ENCODE data around the gene H2BW2.
"Not testable (repeated sequence)": the region's sequence is repeated elsewhere in the genome, so short reads cannot be mapped to it uniquely, and the experiment has no call there.

The H2BW2 gene

DNA sequence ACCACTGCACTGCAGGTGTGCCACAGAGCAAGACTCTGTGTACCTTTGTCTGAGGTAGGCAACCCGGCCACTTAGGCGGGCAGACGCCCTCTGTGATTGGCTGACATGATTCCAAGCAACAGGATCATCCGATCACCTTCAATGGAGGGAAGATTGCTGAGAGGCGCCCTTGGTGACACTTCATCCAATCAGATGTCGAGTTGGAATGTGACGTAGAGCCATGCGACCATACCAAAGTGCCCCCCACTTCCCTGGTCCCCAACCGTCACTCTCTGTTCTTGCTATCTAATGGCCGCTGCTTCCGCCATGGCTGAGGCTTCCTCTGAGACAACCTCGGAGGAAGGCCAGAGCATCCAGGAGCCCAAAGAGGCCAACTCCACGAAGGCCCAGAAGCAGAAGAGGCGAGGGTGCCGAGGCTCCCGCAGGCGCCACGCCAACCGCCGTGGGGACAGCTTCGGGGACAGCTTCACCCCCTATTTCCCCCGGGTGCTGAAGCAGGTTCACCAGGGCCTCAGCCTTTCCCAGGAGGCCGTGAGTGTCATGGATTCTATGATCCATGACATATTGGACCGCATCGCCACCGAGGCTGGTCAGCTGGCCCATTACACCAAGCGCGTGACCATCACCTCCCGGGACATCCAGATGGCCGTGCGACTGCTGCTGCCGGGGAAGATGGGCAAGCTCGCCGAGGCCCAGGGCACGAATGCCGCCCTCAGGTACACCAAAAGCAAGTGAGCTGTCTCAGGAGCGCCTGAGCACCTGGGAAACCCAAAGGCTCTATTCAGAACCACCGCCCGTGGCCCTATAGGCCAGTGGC is at the start of gene H2BW2:
Gene H2BW2, plus strand, starts transcription at position 268 of the 817 bp plus-strand sequence. Its CDS starts 39 bp downstream, at position 307.
- no peak for DNase-seq

- no peak for DNase-seq
Measured at GRCh38 chrX:103999234-103999633, 40.5 kb upstream of the H2BW2 start.

DNA sequence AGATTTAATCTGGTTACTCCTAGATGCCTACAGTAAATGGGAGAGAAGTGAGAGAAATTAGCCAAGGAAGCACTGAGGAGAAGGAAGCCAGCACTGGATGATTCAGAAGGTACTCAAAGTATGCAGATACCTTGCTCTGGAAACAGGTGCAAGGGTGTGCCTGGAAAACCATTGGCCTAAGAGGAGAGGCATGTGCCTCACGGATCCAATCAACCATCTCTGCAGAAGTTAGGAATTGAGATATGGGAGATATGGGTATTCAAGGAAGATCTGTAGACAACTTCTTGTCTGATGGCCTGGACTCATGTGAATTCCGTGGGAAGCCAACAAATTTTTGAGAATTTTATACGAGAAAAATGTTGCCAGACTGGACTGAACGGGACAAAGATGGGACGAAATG is 30.9 kb upstream of the H2BW2 start:
- no peak for DNase-seq

GRCh38 chrX:104013158-104013557 is 26.6 kb upstream of the H2BW2 start:
- DNase-seq = no peak

DNA sequence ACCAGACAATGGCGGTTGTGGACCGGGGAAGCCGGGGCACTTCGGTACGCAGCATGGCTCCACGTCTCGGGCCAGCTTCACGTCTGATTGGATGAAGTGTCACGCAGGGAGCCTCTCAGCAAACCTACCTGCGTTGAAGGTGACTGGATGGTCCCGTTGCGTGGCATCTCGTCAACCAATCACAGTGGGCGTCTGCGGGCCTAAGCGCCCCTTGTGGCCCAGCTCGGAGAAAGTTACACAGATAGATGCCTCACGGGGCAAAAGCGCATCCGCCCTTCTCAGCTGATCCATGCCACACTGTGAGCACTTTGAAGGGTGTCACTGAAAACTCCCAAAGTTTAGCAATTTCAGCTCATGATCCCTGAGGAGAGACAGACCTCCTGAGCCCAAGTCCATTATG is 26.1 kb upstream of the H2BW2 start, which contains the start of gene H2BW1:
Gene H2BW1, minus strand, starts transcription at position 103 of the 400 bp plus-strand sequence. CDS start 132 bp downstream, outside the sequence.
- no peak for DNase-seq

GRCh38 chrX:104015576-104015975 is 24.2 kb upstream of the H2BW2 start:
- DNase-seq = not testable (repeated sequence)

GRCh38 chrX:104018126-104018525 is 21.6 kb upstream of the H2BW2 start:
- no peak for DNase-seq

DNA sequence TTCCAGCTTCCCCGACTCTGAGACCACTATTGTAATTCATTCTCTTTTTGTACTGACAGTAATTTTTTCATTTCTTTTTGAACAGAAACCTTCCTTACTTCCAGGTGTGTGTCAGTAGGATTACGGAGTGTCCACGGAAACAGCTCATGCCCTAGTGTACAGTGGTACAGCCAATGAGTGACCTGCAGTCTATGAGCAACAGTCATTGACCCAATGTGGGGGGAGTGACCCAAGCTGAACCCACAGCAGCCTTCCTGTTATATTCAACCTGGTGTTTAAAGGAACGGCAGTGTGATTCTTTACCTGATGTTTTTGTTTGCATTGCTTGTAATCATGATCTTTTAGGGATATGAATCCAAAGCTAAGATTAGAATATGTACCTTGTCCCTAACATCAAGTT is 1.2 kb downstream of the H2BW2 start:
- no peak for DNase-seq

DNA sequence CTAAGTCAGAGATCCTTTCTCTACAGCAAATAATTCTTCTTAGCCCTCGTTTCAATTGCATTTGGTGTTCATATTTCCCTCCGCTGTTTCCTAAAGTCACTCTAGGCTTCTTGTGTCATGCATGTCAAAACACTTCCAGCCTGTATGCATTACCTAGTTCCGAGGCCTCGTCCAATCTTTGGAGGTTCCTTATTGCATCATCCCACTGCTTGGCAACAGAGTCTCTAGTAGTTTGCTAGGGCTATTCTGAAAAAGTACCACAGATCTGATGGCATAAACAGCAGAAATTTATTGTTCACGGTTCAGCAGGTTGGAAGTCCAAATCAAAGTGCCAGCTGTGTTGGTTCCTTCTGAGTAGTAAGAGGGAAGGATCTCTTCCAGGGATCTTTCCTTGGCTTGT is 5.9 kb downstream of the H2BW2 start:
- no peak for DNase-seq

GRCh38 chrX:104047171-104047570 is 7.4 kb downstream of the H2BW2 start:
- no peak for DNase-seq

DNA sequence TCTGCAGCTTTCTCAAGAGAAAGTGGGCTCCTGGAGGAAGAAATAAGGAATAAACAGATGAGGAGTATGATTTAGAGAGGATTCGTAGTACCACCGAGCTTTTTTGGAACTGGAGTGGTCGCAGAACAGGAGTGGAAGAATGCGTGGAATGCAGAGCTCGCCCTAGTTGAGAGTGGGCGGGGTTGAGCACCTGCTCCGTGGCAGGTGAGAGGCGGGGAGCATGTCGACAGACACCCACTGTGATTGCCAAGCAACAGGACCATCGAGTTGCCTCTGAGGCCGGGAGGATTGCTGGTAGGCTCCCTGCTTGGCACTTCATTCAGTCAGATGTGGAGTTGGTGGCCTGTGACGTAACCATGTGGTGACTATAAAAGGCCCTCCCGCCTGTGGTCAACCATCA is 15.2 kb downstream of the H2BW2 start:
- DNase-seq = not testable (repeated sequence)

GRCh38 chrX:104062636-104063035 is 22.9 kb downstream of the H2BW2 start:
- DNase-seq = not testable (repeated sequence)

GRCh38 chrX:104075778-104076445 is 36.2 kb downstream of the H2BW2 start, which contains the start of gene TMSB15C:
TMSB15C (minus strand) TSS chrX:104076236.
- DNase-seq = not testable (repeated sequence)

DNA sequence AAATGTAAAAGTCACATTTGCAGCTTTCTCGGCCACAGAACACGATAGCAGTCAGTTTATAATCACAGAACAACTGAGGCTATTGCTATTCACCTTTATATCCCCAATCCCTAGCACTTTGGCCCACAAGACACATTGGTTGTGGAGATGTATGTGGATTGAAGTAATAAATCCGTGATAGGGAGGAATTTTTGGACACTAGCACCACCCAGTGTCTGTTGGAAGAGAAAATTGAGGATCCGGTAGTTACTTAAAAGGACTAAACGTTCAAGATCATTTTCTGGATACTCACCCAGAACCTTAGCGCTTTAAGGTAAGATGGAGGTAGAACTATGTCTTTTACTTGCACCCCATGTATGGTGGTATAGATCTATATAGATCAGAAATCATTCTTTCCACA is 38.1 kb downstream of the H2BW2 start:
- not testable (repeated sequence) for DNase-seq

DNA sequence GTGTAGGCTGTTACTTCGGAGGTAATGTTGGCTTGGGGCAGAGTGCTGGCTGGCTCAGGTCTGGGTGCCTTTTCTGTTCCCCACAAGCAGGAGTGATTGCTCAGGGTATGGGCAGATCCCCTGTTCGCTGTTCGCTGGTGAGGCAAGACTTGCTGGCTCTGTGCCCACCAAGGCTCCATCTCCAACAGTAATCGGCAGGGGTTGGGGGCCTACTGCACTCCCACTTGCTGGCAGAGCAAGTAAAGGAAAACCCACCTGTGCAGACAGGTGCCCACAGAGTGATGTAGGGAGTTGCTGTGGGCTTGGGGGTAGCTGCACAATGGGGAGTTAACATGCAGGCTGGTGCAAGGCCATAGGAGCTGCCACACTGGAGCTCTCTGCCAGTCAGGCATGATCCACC is 44.3 kb downstream of the H2BW2 start:
- DNase-seq = no peak

- DNase-seq = no peak
Measured at GRCh38 chrX:104084534-104085277, 45.0 kb downstream of the H2BW2 start.

GRCh38 chrX:104085477-104085876 is 45.7 kb downstream of the H2BW2 start:
- no peak for DNase-seq

GRCh38 chrX:104085919-104086318 is 46.2 kb downstream of the H2BW2 start:
- DNase-seq = no peak

All from CD4-positive, alpha-beta T cell treated with Interleukin-15 for 1 hour (primary cell).